ENCODE results near the gene ENOPH1.

The ENOPH1 gene

GRCh38 chr4:82423245-82424054, 6.9 kb upstream of the ENOPH1 start:
- intact Hi-C loops (cut with DNase I) = no loop called here
- no peak for DNase-seq

GRCh38 chr4:82425478-82425877, 4.9 kb upstream of the ENOPH1 start:
- intact Hi-C loops (cut with DNase I) = no loop called here
- no peak for DNase-seq

GRCh38 chr4:82428526-82428968, 1.8 kb upstream of the ENOPH1 start:
- intact Hi-C loops (cut with DNase I) = no loop called here
- DNase-seq = no peak

- intact Hi-C loops (cut with DNase I) = loop anchor here (1.0 kb wide), 1 partner anchor 55 kb away; no protein-coding TSS in a partner anchor
- peak; percentile 68 to 97 (median 93) for DNase-seq
Measured at GRCh38 chr4:82428969-82429727, 1.2 kb upstream of the ENOPH1 start.

GRCh38 chr4:82429728-82430192, 630 bp upstream of the ENOPH1 start:
- DNase-seq = peak in 4 of 42 donors; percentile 6 to 68 (median 53)
- intact Hi-C loops (cut with DNase I) = loop anchor here (1.0 to 5.0 kb wide), 3 partner anchors 55 to 583 kb away; partner anchors contain the start of gene LIN54

GRCh38 chr4:82430964-82431745, 765 bp downstream of the ENOPH1 start:
- intact Hi-C loops (cut with DNase I) = loop anchor here (5.0 kb wide), 2 partner anchors 144 to 581 kb away; partner anchors contain the start of gene LIN54
- peak in 36 of 42 donors; percentile 13 to 70 (median 41) for DNase-seq

- no peak for DNase-seq
- intact Hi-C loops (cut with DNase I) = loop anchor here (5.0 kb wide), 2 partner anchors 145 to 580 kb away; partner anchors contain the start of gene LIN54
Measured at GRCh38 chr4:82431831-82432230, 1.4 kb downstream of the ENOPH1 start.

GRCh38 chr4:82432596-82432995, 2.2 kb downstream of the ENOPH1 start:
- no peak for DNase-seq
- intact Hi-C loops (cut with DNase I) = loop anchor here (5.0 kb wide), 2 partner anchors 145 to 580 kb away; partner anchors contain the start of gene LIN54

GRCh38 chr4:82433791-82434190, 3.4 kb downstream of the ENOPH1 start:
- DNase-seq = no peak
- intact Hi-C loops (cut with DNase I) = loop anchor here (5.0 kb wide), 2 partner anchors 146 to 579 kb away; partner anchors contain the start of gene LIN54

- no peak for DNase-seq
- intact Hi-C loops (cut with DNase I) = loop anchor here (5.0 kb wide), 2 partner anchors 148 to 577 kb away; partner anchors contain the start of gene LIN54
Measured at GRCh38 chr4:82434949-82435348, 4.6 kb downstream of the ENOPH1 start.

- intact Hi-C loops (cut with DNase I) = no loop called here
- no peak for DNase-seq
Measured at GRCh38 chr4:82436130-82436529, 5.7 kb downstream of the ENOPH1 start.

- intact Hi-C loops (cut with DNase I) = no loop called here
- DNase-seq = no peak
Measured at GRCh38 chr4:82436780-82437179, 6.4 kb downstream of the ENOPH1 start.

- intact Hi-C loops (cut with DNase I) = no loop called here
- no peak for DNase-seq
Measured at GRCh38 chr4:82437285-82438005, 7.1 kb downstream of the ENOPH1 start.

- DNase-seq = no peak
- intact Hi-C loops (cut with DNase I) = no loop called here
Measured at GRCh38 chr4:82439088-82439487, 8.7 kb downstream of the ENOPH1 start.

- intact Hi-C loops (cut with DNase I) = no loop called here
- DNase-seq = no peak
Measured at GRCh38 chr4:82447886-82448285, 17.5 kb downstream of the ENOPH1 start.

- intact Hi-C loops (cut with DNase I) = no loop called here
- DNase-seq = peak in 3 of 42 donors; percentile 14 to 56 (median 50)
Measured at GRCh38 chr4:82450966-82451755, 20.8 kb downstream of the ENOPH1 start.

GRCh38 chr4:82452026-82452425, 21.6 kb downstream of the ENOPH1 start:
- DNase-seq = no peak
- intact Hi-C loops (cut with DNase I) = no loop called here
